WTC11 (cell line): ENCODE data around the gene SBF1. TPM values are rescaled to one million over a fixed set of nuclear protein-coding genes. Genes with fewer than 3 reads are reported as not detected.

Experiments
- ATAC-seq: fragments of 200-7000 bp; cut with Tn5 transposase; 2 replicates; pipeline ENCODE4 v1.10.0; 2021; ENCODE audit warnings: mild to moderate bottlenecking, moderate library complexity
- CTCF ChIA-PET: fragments of 300-600 bp; sonication (Branson Sonifier 250); formaldehyde crosslinking; loops from one replicate; lab custom pipeline; 2021; ENCODE audit warnings: antibody characterized with exemption; lab: Charles Lee
- POLR2A ChIA-PET: fragments of 350-600 bp; sonication (Branson Sonifier 250); formaldehyde crosslinking; loops from one replicate; lab custom pipeline; 2021; ENCODE audit warnings: antibody characterized with exemption; lab: Charles Lee
- DNase-seq: peaks from one replicate; pipeline ENCODE4 v3.0.0; 2021; ENCODE audit warnings: low spot score
- H3K27ac Mint-ChIP-seq: 2 replicates; pipeline ENCODE4 v1.8.0; 2021; ENCODE audit warnings: mixed read lengths
- H3K27me3 Mint-ChIP-seq: 2 replicates; pipeline ENCODE4 v1.8.0; 2021; ENCODE audit warnings: low read depth, mild to moderate bottlenecking, moderate library complexity, mixed read lengths
- H3K36me3 Mint-ChIP-seq: 2 replicates; pipeline ENCODE4 v1.8.0; 2021; ENCODE audit warnings: mixed read lengths
- H3K4me1 Mint-ChIP-seq: 2 replicates; pipeline ENCODE4 v1.8.0; 2022; ENCODE audit warnings: mixed read lengths
- H3K4me3 Mint-ChIP-seq: 2 replicates; pipeline ENCODE4 v1.8.0; 2021; ENCODE audit warnings: mild to moderate bottlenecking, moderate library complexity, mixed read lengths
- H3K9me3 Mint-ChIP-seq: 2 replicates; pipeline ENCODE4 v1.8.0; 2021; ENCODE audit warnings: mixed read lengths
- CBFB ChIP-seq: sonication (generic); formaldehyde crosslinking; IDR thresholded peaks from 2 replicates; pipeline ENCODE4 v1.8.1; 2022; ENCODE audit warnings: mild to moderate bottlenecking, low read depth, missing genetic modification reagents
- ESRRA ChIP-seq: sonication (generic); formaldehyde crosslinking; IDR thresholded peaks from 2 replicates; pipeline ENCODE4 v1.8.1; 2022; ENCODE audit warnings: mild to moderate bottlenecking, missing genetic modification reagents, borderline replicate concordance
- FOXP1 ChIP-seq: sonication (generic); formaldehyde crosslinking; IDR thresholded peaks from 2 replicates; pipeline ENCODE4 v1.8.0; 2022; ENCODE audit warnings: missing genetic modification reagents, mild to moderate bottlenecking, moderate library complexity, borderline replicate concordance
- GTF2I ChIP-seq: fragments of 250-450 bp; sonication (Bioruptor Pico); conservative IDR thresholded peaks from 2 replicates; pipeline ENCODE4 v1.4.0; 2021; ENCODE audit warnings: mild to moderate bottlenecking
- NR3C1 ChIP-seq: sonication (generic); formaldehyde crosslinking; conservative IDR thresholded peaks from 2 replicates; pipeline ENCODE4 v1.8.1; 2023; ENCODE audit warnings: low read depth, mild to moderate bottlenecking, missing genetic modification reagents
- total RNA-seq: library from RNA; stranded (reverse); gene quantifications from 3 replicates; pipeline ENCODE4 v1.2.3, GENCODE V29; 2021
- TF ChIP-seq, protein P1 (sequence below): fragments of 250-450 bp; sonication (Bioruptor Pico); IDR thresholded peaks from 2 replicates; pipeline ENCODE4 v1.8.0; 2021; ENCODE audit warnings: mild to moderate bottlenecking
- TF ChIP-seq, protein P2 (sequence below): sonication (generic); formaldehyde crosslinking; IDR thresholded peaks from 2 replicates; pipeline ENCODE4 v1.8.0; 2023; ENCODE audit warnings: missing genetic modification reagents
- TF ChIP-seq, protein P3 (sequence below): sonication (generic); formaldehyde crosslinking; IDR thresholded peaks from 2 replicates; pipeline ENCODE4 v1.8.1; 2023; ENCODE audit warnings: mild to moderate bottlenecking, missing genetic modification reagents, moderate library complexity
- TF ChIP-seq, protein P4 (sequence below): fragments of 250-450 bp; sonication (Bioruptor Pico); IDR thresholded peaks from 2 replicates; pipeline ENCODE4 v1.9.0; 2021; ENCODE audit warnings: moderate library complexity, mild to moderate bottlenecking, inconsistent platforms, borderline replicate concordance
- TF ChIP-seq, protein P5 (sequence below): sonication (generic); formaldehyde crosslinking; IDR thresholded peaks from 2 replicates; pipeline ENCODE4 v1.8.0; 2022; ENCODE audit warnings: mild to moderate bottlenecking, missing genetic modification reagents
- TF ChIP-seq, protein P6 (sequence below): sonication (generic); formaldehyde crosslinking; IDR thresholded peaks from 2 replicates; pipeline ENCODE4 v1.8.1; 2022; ENCODE audit warnings: low read depth, missing genetic modification reagents, borderline replicate concordance
- TF ChIP-seq, protein P7 (sequence below): sonication (generic); formaldehyde crosslinking; IDR thresholded peaks from 2 replicates; pipeline ENCODE4 v1.8.0; 2023; ENCODE audit warnings: mild to moderate bottlenecking, missing genetic modification reagents

The SBF1 gene
- total RNA-seq, 1 experiment from 2014 or later = 108 TPM

DNA sequence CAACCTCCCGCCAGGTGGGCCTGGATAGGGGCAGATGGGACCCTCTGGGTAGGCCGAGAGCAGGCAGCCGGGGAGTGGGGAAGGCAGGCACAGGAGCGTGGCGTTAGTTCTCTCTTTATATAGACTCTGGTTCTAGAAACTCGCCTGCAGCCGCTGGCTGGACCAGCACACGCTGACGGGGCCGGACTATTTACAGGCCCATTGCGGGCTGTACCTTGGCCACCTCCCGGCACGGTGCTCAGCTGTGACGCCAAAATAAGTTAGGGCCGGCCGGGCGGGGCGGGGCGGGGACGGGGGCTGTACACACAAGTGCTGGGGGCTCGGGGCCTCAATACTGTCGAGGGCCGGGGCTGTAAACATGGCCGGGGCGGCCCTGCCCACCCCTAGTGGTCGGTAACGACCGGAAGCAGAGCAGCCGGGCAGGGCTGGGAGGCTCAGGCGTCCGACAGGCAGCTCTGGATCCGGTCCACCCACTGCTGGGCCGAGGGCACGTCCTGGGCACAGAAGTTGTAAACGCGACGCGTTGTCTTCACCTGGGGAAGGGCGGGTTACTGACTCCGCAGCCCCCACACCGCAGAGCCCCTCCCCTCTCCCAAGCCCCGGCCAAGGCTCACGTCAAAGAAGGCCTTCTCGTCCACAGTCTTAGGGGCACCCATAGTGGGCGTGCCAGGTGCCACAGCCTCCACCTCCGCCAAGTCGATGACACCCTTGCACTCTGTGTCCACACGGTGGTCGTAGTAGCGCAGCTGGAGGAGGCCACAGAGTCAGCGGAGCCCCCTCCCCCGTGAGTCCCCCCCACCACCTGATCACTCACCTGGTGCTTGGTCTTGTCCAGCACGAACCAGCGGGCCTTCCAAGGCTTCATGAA, 27.9 kb downstream of the SBF1 start:
- DNase-seq = no peak
- peaks cover 23% of the 10 kb centered on the region for H3K36me3 Mint-ChIP-seq
- no peak overlapping the region for H3K27ac Mint-ChIP-seq
- H3K4me3 Mint-ChIP-seq = no peak overlapping the region
- H3K27me3 Mint-ChIP-seq = no peaks in the 10 kb centered on the region
- TF ChIP-seq, protein P1, sequence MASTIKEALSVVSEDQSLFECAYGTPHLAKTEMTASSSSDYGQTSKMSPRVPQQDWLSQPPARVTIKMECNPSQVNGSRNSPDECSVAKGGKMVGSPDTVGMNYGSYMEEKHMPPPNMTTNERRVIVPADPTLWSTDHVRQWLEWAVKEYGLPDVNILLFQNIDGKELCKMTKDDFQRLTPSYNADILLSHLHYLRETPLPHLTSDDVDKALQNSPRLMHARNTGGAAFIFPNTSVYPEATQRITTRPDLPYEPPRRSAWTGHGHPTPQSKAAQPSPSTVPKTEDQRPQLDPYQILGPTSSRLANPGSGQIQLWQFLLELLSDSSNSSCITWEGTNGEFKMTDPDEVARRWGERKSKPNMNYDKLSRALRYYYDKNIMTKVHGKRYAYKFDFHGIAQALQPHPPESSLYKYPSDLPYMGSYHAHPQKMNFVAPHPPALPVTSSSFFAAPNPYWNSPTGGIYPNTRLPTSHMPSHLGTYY (CRISPR knock-in tag) = no peak
- TF ChIP-seq, protein P2, sequence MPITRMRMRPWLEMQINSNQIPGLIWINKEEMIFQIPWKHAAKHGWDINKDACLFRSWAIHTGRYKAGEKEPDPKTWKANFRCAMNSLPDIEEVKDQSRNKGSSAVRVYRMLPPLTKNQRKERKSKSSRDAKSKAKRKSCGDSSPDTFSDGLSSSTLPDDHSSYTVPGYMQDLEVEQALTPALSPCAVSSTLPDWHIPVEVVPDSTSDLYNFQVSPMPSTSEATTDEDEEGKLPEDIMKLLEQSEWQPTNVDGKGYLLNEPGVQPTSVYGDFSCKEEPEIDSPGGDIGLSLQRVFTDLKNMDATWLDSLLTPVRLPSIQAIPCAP (CRISPR knock-in tag) = no peak
- TF ChIP-seq CBFB (CRISPR knock-in tag) (no peak), FOXP1 (no peak), GTF2I (CRISPR knock-in tag) (no peak)
- TF ChIP-seq, protein P3, sequence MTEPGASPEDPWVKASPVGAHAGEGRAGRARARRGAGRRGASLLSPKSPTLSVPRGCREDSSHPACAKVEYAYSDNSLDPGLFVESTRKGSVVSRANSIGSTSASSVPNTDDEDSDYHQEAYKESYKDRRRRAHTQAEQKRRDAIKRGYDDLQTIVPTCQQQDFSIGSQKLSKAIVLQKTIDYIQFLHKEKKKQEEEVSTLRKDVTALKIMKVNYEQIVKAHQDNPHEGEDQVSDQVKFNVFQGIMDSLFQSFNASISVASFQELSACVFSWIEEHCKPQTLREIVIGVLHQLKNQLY (CRISPR knock-in tag) = no peak
- TF ChIP-seq, protein P4, sequence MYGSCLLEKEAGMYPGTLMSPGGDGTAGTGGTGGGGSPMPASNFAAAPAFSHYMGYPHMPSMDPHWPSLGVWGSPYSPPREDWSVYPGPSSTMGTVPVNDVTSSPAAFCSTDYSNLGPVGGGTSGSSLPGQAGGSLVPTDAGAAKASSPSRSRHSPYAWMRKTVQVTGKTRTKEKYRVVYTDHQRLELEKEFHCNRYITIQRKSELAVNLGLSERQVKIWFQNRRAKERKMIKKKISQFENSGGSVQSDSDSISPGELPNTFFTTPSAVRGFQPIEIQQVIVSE (CRISPR knock-in tag) = no peak
- CTCF ChIA-PET = no interaction called here
- H3K4me1 Mint-ChIP-seq = no peaks in the 10 kb centered on the region
- H3K9me3 Mint-ChIP-seq = no peaks in the 10 kb centered on the region
- POLR2A ChIA-PET = no interaction called here
- peak; percentile 27; the same call in 1 of the 2 replicates for ATAC-seq

DNA sequence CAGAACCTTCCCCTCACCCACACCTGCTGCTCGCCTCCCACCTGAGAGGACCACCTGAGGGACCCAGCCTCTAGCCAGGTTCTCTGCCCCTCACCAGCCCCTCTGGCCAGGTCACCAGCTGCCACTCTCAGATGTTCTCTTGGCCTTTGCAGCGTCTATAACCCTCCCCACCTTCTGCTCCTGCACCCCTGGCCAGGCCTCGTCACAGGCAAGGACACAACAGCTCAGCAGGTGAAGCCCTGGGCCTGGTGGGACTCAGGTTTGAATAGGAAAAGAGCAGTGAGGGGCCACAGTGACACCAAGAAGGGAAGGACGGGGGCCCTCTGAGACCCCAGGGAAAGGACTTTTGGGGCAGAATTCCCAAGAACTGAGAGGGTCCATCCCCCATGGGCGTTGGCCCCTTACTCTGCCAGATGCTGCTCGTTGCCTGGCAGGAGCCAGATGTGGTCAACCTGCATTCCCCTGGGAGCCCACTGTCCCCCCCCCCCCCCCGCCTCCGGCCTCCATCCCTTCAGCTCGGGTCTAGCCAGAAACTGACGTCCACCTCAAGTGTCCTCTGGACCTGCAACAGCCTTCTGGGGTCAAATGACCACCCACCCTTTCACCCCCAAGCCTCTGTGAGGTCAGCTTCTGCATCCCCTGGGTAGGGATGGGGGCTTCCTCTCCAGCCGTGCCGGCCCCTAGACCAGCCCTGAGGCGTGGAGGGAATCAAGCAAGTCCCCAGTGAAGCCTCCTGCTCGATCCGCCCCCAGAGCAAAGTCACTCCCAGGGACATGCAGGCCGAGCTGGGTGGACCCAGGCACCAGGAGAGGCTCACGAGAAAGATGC, 28.7 kb downstream of the SBF1 start:
- TF ChIP-seq, protein P5, sequence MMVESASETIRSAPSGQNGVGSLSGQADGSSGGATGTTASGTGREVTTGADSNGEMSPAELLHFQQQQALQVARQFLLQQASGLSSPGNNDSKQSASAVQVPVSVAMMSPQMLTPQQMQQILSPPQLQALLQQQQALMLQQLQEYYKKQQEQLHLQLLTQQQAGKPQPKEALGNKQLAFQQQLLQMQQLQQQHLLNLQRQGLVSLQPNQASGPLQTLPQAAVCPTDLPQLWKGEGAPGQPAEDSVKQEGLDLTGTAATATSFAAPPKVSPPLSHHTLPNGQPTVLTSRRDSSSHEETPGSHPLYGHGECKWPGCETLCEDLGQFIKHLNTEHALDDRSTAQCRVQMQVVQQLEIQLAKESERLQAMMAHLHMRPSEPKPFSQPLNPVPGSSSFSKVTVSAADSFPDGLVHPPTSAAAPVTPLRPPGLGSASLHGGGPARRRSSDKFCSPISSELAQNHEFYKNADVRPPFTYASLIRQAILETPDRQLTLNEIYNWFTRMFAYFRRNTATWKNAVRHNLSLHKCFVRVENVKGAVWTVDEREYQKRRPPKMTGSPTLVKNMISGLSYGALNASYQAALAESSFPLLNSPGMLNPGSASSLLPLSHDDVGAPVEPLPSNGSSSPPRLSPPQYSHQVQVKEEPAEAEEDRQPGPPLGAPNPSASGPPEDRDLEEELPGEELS (CRISPR knock-in tag) = no peak
- TF ChIP-seq, protein P6, sequence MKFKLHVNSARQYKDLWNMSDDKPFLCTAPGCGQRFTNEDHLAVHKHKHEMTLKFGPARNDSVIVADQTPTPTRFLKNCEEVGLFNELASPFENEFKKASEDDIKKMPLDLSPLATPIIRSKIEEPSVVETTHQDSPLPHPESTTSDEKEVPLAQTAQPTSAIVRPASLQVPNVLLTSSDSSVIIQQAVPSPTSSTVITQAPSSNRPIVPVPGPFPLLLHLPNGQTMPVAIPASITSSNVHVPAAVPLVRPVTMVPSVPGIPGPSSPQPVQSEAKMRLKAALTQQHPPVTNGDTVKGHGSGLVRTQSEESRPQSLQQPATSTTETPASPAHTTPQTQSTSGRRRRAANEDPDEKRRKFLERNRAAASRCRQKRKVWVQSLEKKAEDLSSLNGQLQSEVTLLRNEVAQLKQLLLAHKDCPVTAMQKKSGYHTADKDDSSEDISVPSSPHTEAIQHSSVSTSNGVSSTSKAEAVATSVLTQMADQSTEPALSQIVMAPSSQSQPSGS (CRISPR knock-in tag) = no peak
- TF ChIP-seq ESRRA = no peak
- TF ChIP-seq NR3C1 (CRISPR knock-in tag) = no peak
- TF ChIP-seq, protein P7, sequence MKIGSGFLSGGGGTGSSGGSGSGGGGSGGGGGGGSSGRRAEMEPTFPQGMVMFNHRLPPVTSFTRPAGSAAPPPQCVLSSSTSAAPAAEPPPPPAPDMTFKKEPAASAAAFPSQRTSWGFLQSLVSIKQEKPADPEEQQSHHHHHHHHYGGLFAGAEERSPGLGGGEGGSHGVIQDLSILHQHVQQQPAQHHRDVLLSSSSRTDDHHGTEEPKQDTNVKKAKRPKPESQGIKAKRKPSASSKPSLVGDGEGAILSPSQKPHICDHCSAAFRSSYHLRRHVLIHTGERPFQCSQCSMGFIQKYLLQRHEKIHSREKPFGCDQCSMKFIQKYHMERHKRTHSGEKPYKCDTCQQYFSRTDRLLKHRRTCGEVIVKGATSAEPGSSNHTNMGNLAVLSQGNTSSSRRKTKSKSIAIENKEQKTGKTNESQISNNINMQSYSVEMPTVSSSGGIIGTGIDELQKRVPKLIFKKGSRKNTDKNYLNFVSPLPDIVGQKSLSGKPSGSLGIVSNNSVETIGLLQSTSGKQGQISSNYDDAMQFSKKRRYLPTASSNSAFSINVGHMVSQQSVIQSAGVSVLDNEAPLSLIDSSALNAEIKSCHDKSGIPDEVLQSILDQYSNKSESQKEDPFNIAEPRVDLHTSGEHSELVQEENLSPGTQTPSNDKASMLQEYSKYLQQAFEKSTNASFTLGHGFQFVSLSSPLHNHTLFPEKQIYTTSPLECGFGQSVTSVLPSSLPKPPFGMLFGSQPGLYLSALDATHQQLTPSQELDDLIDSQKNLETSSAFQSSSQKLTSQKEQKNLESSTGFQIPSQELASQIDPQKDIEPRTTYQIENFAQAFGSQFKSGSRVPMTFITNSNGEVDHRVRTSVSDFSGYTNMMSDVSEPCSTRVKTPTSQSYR (CRISPR knock-in tag) = no peak

More for the DNA sequence above, 28.7 kb downstream of the SBF1 start:
- ATAC-seq (no peak), DNase-seq (no peak)
- Mint-ChIP-seq H3K4me3 (no peak overlapping the region), H3K27ac (no peak overlapping the region), H3K27me3 (no peaks in the 10 kb centered on the region), H3K4me1 (no peaks in the 10 kb centered on the region), H3K9me3 (no peaks in the 10 kb centered on the region), H3K36me3 (peaks cover 18% of the 10 kb centered on the region)
- POLR2A ChIA-PET = no interaction called here
- CTCF ChIA-PET = interaction anchor here (1.1 to 1.7 kb wide), 3 partner anchors 24 to 205 kb away, joined by 3 to 6 read pairs (median 5); partner anchors contain the start of genes LMF2 and NCAPH2
